ENCODE data around the gene ANKS1A.
"Not testable (repeated sequence)": the region's sequence is repeated elsewhere in the genome, so short reads cannot be mapped to it uniquely, and the experiment has no call there.

Gene ANKS1A

GRCh38 chr6:34875292-34876213, 13.5 kb upstream of the ANKS1A start:
- TF ChIP-seq, protein P1, sequence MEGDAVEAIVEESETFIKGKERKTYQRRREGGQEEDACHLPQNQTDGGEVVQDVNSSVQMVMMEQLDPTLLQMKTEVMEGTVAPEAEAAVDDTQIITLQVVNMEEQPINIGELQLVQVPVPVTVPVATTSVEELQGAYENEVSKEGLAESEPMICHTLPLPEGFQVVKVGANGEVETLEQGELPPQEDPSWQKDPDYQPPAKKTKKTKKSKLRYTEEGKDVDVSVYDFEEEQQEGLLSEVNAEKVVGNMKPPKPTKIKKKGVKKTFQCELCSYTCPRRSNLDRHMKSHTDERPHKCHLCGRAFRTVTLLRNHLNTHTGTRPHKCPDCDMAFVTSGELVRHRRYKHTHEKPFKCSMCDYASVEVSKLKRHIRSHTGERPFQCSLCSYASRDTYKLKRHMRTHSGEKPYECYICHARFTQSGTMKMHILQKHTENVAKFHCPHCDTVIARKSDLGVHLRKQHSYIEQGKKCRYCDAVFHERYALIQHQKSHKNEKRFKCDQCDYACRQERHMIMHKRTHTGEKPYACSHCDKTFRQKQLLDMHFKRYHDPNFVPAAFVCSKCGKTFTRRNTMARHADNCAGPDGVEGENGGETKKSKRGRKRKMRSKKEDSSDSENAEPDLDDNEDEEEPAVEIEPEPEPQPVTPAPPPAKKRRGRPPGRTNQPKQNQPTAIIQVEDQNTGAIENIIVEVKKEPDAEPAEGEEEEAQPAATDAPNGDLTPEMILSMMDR (IDR thresholded peaks at IDR 0.05; ENCODE audit: unreplicated experiment in 3 of 3) = no peak
- H3K36me3 Mint-ChIP-seq (ENCODE audit: low read depth) = peaks cover 54% of the 10 kb centered on the region
- H3K27me3 Mint-ChIP-seq (ENCODE audit: low read depth) = no peaks in the 10 kb centered on the region
- H3K27ac Mint-ChIP-seq = no peak overlapping the region
- no peaks in the 10 kb centered on the region for H3K4me1 Mint-ChIP-seq
- no peaks in the 10 kb centered on the region for H3K9me3 Mint-ChIP-seq
- no peak overlapping the region for H3K4me3 Mint-ChIP-seq

DNA sequence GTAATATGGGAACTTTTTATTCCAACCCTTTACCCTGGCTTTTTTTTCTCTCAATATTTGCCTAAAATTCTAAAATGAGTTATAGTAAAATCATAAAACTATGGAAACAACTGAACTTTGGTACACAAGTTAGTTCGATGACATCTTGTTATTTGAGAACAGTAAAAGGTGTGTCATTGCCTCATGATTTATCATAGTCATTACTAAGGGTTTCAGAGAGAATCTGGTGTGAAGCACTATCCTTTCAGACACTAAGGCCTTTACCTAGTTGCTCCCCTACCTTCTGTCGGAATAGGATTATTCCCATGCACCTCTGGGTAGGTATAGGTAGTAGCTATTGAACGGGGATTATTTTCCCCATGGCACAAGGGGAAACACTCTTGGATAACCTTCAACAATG, 12.6 kb upstream of the ANKS1A start:
- no peaks in the 10 kb centered on the region for H3K27me3 Mint-ChIP-seq (ENCODE audit: low read depth)
- no peaks in the 10 kb centered on the region for H3K4me1 Mint-ChIP-seq
- H3K27ac Mint-ChIP-seq = no peak overlapping the region
- no peaks in the 10 kb centered on the region for H3K9me3 Mint-ChIP-seq
- TF ChIP-seq, protein P1 (IDR thresholded peaks at IDR 0.05; ENCODE audit: unreplicated experiment in 3 of 3) = no peak
- peaks cover 49% of the 10 kb centered on the region for H3K36me3 Mint-ChIP-seq (ENCODE audit: low read depth)
- H3K4me3 Mint-ChIP-seq = no peak overlapping the region

- peaks cover 44% of the 10 kb centered on the region for H3K36me3 Mint-ChIP-seq (ENCODE audit: low read depth)
Observed at GRCh38 chr6:34877259-34877658, 11.8 kb upstream of the ANKS1A start.

GRCh38 chr6:34877869-34878485, 11.1 kb upstream of the ANKS1A start:
- peaks cover 46% of the 10 kb centered on the region for H3K36me3 Mint-ChIP-seq (ENCODE audit: low read depth)
- H3K27ac Mint-ChIP-seq = no peak overlapping the region
- no peaks in the 10 kb centered on the region for H3K4me1 Mint-ChIP-seq
- H3K27me3 Mint-ChIP-seq (ENCODE audit: low read depth) = no peaks in the 10 kb centered on the region
- H3K4me3 Mint-ChIP-seq = no peak overlapping the region
- no peaks in the 10 kb centered on the region for H3K9me3 Mint-ChIP-seq
- TF ChIP-seq, protein P1 (IDR thresholded peaks at IDR 0.05; ENCODE audit: unreplicated experiment in 3 of 3) = no peak

More at GRCh38 chr6:34877259-34877658, 11.8 kb upstream of the ANKS1A start:
- TF ChIP-seq, protein P1 (IDR thresholded peaks at IDR 0.05; ENCODE audit: unreplicated experiment in 3 of 3) = no peak
- no peak overlapping the region for H3K4me3 Mint-ChIP-seq
- no peaks in the 10 kb centered on the region for H3K4me1 Mint-ChIP-seq
- no peaks in the 10 kb centered on the region for H3K9me3 Mint-ChIP-seq
- no peak overlapping the region for H3K27ac Mint-ChIP-seq
- H3K27me3 Mint-ChIP-seq (ENCODE audit: low read depth) = no peaks in the 10 kb centered on the region

DNA sequence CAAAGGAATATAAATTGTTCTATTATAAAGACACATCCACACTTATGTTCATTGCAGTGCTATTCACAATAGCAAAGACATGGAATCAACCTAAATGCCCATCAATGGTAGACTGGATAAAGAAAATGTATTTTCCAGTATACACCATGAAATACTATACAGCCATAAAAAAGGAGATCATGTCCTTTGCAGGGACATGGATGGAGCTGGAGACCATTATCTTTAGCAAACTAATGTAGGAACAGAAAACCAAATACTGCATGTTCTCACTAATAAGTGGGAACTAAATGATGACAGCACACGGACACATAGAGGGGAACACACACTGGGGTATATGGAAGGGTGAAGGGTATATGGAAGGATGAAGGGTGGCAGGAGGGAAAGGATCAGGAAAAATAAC, 5.0 kb upstream of the ANKS1A start:
- not testable (repeated sequence) for H3K27ac Mint-ChIP-seq; H3K27me3 Mint-ChIP-seq (ENCODE audit: low read depth); H3K9me3 Mint-ChIP-seq
- Mint-ChIP-seq H3K36me3 (ENCODE audit: low read depth) (peaks cover 39% of the 10 kb centered on the region), H3K4me3 (peak overlapping the region in 2 of 3 experiments; percentile 11 to 65), H3K4me1 (peaks cover 11% of the 10 kb centered on the region)

DNA sequence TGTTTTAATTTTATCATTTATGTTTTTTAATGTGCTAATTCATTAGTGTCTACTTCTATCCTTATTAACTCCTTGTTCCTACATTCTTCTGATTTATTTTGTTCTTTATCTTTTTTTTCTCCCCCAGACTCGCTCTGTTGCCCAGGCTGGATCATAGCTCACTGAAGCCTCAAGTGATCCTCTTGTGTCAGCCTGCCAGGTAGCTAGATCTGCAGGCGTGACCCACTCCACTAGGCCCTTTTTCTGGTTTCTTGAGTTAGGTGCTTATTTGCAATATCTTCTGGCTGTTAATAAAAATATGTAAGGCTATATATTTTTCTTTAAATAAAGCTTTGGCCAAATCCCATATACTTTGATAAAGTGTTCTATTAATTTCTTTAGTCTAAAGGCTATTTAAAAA, 4.1 kb upstream of the ANKS1A start:
- H3K4me1 Mint-ChIP-seq = peaks cover 11% of the 10 kb centered on the region
- H3K27me3 Mint-ChIP-seq (ENCODE audit: low read depth) = no peaks in the 10 kb centered on the region
- no peak overlapping the region for H3K27ac Mint-ChIP-seq
- H3K36me3 Mint-ChIP-seq (ENCODE audit: low read depth) = peaks cover 32% of the 10 kb centered on the region
- TF ChIP-seq, protein P1 (IDR thresholded peaks at IDR 0.05; ENCODE audit: unreplicated experiment in 3 of 3) = no peak
- H3K9me3 Mint-ChIP-seq = no peaks in the 10 kb centered on the region
- peak overlapping the region; percentile 46 to 74 (median 68) for H3K4me3 Mint-ChIP-seq

DNA sequence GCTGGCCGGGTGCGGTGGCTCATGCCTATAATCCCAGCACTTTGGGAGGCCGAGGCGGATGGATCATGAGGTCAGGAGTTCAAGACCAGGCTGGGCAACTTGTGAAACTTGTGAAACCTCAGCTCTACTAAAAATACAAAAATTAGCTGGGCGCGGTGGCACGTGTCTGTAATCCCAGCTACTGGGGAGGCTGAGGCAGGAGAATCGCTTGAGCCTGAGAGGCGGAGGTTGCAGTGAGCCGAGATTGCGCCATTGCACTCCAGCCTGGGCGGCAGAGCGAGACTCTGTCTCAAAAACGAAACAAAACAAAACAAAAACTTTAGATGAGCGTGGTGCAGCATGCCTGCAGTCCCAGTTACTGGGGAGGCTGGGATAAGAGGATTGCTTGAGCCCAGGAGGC, 3.2 kb upstream of the ANKS1A start:
- H3K27me3 Mint-ChIP-seq (ENCODE audit: low read depth) = not testable (repeated sequence)
- peak overlapping the region; percentile 46 to 74 (median 68) for H3K4me3 Mint-ChIP-seq

More for the DNA sequence above, 3.2 kb upstream of the ANKS1A start:
- Mint-ChIP-seq H3K4me1 (peaks cover 19% of the 10 kb centered on the region), H3K36me3 (ENCODE audit: low read depth) (peaks cover 27% of the 10 kb centered on the region)
- H3K27ac Mint-ChIP-seq, H3K9me3 Mint-ChIP-seq: not testable (repeated sequence)
